HG02642 (cell line): ENCODE results near the gene SMIM14.
A peak's percentile ranks its signal among the peaks of the same experiment; 100 is the strongest.
"Not testable (repeated sequence)": the region's sequence is repeated elsewhere in the genome, so short reads cannot be mapped to it uniquely, and the experiment has no call there.

Source experiments
- ATAC-seq: cut with Tn5 transposase; IDR thresholded peaks from one replicate; pipeline ENCODE4 v1.9.1; 2021; ENCODE audit warnings: mild to moderate bottlenecking; ENCODE audit not compliant: unreplicated experiment, poor library complexity

The SMIM14 gene

DNA sequence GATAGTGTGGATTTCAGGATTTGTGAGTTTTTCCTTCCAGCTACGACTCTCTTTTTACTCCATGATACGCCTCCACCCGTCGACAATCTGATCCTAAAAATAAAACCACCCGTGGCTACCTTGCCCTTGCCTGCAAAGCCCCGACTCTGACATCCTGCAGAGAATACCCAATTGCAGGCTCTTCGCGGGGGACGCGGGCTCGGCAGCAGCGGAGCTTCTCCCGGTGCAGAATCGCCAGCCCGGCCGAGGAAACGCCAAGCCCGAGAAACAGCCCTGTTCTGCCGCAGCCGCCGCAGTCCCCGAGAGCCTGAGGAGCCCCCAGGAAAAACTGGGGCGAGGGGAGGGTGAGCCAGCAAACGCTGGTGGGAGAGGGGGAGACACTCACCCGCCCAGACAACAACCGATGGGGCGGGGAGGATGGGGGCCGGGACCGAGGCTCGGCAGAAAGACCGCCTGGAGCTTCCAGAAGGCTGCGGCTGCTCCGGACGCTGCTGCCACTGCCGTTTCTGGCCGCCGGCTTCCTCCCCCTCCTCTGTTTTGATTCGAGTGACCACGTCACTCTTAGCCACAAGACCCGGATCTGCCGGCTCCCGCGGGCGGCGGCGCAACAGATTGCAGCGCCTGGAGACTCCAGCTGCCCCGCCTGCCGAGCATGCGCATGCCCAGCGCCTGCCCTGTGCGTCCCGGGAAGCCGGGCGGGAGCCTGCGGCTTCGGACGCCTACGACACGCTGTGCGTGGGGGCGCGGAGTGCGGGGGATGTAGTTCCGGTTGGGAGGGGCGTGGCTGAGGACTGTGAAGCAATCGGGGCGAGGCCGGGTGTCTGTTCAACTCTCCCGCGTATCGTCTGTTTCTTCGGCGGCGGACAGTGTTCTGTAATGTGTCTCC is at the start of gene SMIM14:
TSS of gene SMIM14 (minus strand) at position 512 of the 886 bp plus-strand sequence. CDS start 33,720 bp downstream, outside the sequence.
- peak; percentile 87 for ATAC-seq

DNA sequence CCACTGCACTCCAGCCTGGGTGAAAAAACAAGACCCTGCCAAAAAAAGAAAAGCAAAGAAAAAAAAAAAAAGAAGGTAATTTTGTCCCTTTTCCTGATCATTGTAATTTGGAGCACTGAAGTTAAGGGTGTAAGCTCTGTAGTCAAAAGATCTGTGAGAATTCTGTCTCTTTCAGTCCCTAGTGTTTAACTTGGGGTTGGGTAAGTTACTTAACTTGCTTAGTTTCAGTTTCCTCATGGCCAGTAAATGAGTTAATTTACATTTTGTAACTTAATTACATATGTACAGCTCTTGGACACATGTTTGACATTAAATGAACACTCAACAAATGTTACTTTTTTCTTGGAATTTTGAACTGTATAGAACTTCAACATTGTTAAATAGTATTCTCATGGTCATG is 48.3 kb upstream of the SMIM14 start:
- no peak for ATAC-seq

- no peak for ATAC-seq
These were observed 47.3 kb upstream of the SMIM14 start for GRCh38 chr4:39685990-39686389.

GRCh38 chr4:39682138-39682537 is 43.5 kb upstream of the SMIM14 start:
- peak; percentile 70 for ATAC-seq

- not testable (repeated sequence) for ATAC-seq
These were observed 42.3 kb upstream of the SMIM14 start for GRCh38 chr4:39681003-39681402.

DNA sequence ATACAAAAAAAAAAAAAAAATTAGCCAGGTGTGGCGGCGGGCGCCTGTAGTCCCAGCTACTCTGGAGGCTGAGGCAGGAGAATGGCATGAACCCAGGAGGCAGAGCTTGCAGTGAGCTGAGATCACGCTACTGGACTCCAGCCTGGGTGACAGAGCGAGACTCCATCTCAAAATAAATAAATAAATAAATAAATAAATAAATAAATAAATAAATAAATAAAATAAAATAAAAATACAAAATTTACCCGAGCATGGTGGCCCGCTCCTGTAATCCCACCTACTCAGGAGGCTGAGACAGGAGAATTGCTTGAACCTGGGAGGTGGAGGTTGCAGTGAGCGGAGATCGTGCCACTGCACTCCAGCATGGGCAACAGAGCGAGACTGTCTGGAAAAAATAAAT is 37.0 kb upstream of the SMIM14 start:
- ATAC-seq = not testable (repeated sequence)

GRCh38 chr4:39670296-39670695 is 31.6 kb upstream of the SMIM14 start:
- not testable (repeated sequence) for ATAC-seq

DNA sequence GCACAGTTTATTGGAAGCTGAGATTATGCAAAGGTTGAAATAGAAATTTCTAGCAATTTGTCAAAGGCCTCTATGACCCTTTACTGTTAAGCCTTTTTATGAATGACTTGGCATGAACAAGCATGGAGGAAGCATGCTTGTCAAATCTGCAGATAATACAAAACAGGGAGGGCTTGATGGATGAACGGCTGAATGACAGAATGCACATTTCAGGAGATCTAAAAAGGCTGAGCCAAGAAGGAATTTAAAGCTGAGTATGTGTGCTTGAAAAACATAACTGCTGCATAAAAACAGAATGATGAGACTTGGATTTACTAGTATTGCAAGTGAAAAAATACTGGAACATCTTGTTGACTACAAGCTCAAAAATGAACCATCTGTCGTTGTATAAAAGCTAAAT is 30.2 kb upstream of the SMIM14 start:
- no peak for ATAC-seq

GRCh38 chr4:39667706-39668105 is 29.0 kb upstream of the SMIM14 start:
- no peak for ATAC-seq

GRCh38 chr4:39664828-39665731 is 26.4 kb upstream of the SMIM14 start:
- no peak for ATAC-seq

DNA sequence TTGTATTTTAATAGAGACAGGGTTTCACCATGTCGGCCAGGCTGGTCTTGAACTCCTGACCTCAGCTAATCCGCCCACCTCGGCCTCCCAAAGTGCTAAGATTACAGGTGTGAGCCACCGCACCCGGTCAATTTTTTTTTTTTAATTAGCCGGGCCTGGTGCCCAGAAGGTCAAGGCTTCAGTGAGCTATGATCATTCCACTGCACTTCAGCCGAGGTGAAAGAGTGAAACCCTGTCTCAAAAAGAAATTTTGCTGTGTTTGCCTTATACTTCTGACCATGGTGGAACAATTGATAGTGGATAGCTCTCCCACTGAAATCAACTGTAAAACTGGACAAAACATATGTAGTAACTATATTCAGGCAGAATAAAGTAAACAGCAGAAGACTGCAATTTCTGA is 24.0 kb upstream of the SMIM14 start:
- ATAC-seq = no peak

GRCh38 chr4:39660757-39661156 is 22.1 kb upstream of the SMIM14 start:
- ATAC-seq = no peak

GRCh38 chr4:39660045-39660444 is 21.4 kb upstream of the SMIM14 start:
- ATAC-seq = no peak

GRCh38 chr4:39658756-39659155 is 20.1 kb upstream of the SMIM14 start:
- ATAC-seq = no peak

- ATAC-seq = peak; percentile 62
These were observed 18.8 kb upstream of the SMIM14 start for GRCh38 chr4:39657465-39657864.

DNA sequence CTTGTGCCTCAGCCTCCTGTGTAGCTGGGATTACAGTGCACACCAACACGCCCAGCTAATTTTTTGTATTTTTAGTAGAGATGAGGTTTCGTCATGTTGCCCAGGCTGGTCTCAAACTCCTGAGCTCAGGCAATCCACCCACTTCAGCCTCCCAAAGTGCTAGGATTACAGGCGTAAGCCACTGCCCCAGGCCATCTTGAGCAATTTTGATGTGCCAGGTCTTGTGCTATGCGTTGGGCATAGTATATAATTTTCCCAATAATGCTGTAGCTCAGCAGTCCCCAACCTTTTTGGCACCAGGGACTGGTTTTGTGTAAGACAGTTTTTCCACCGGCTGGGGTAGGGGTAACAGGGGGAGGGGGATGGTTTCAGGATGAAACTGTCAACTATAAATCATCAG is 18.0 kb upstream of the SMIM14 start:
- not testable (repeated sequence) for ATAC-seq

DNA sequence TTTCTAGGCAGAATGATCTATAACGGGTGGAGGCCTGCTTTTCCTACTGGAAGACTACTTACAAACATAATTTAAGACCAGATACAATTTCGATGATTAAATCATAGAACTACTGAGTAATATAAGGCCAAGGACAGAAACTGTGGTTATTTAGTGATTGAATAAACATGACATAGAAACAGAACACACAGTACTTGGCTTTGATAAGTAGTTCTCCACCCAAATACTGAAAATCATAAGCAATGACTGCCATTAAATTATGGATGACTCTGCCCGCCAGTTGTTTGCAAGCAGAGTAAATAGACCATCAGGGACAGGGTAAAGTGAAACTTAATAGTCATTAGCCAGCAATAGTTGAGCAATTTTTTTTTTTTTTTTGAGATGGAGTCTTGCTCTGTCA is 17.2 kb upstream of the SMIM14 start:
- ATAC-seq = no peak

- ATAC-seq = no peak
These were observed 16.5 kb upstream of the SMIM14 start for GRCh38 chr4:39655211-39655610.

GRCh38 chr4:39651586-39651985 is 12.9 kb upstream of the SMIM14 start:
- not testable (repeated sequence) for ATAC-seq

DNA sequence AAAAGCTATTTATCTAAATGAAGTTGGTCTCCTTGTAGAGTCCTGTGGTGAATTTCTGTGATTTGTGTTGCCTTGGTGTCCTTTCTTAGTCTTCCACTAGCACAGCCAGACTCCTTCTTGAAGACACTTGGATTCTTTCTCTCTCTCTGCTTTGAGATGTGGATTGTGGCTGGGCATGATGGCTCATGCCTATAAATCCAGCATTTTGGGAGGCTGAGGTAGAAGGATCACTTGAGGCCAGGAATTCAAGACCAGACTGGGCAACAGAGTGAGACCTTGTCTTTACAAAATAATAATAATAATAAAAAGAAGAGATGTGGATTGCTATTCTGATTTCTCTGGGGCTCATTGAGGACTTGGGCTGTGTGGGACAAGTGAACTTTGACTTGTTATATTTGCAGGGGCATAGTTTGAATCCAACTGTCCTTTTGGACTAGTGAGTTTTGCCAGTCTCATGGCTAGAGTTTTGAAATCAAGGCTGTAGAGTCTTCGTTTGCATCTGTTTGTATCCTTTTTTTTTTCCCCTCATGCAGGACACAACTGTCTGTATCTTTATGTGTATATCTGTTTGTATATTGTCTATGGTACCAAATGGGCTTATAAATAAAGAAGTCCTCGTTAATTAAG is 11.1 kb upstream of the SMIM14 start:
- ATAC-seq = no peak
